Duodenal mucosa (tissue), 2 donors: Measurements from ENCODE around the gene MUC6.

Source experiments
- H3K27ac ChIP-seq: one replicate; pipeline ENCODE4 v1.7.0; 2013; ENCODE audit warnings: low read depth, low read length
- H3K27me3 ChIP-seq, 2 donors: one replicate each; pipeline ENCODE4 v1.7.0; 2013; ENCODE audit warnings: low read length in 2 of 2, control low read depth in 1 of 2; ENCODE audit not compliant: insufficient read depth in 2 of 2, control insufficient read depth in 1 of 2
- H3K36me3 ChIP-seq, 2 donors: one replicate each; pipeline ENCODE4 v1.7.0; 2013; ENCODE audit warnings: low read length in 2 of 2, control low read depth in 1 of 2; ENCODE audit not compliant: insufficient read depth in 2 of 2, control insufficient read depth in 1 of 2
- H3K4me1 ChIP-seq, 2 donors: one replicate each; pipeline ENCODE4 v1.7.0; 2013; ENCODE audit warnings: low read length in 2 of 2, control low read depth in 1 of 2; ENCODE audit not compliant: insufficient read depth in 2 of 2, control insufficient read depth in 1 of 2
- H3K4me3 ChIP-seq, 2 donors: one replicate each; pipeline ENCODE4 v1.7.0; 2013; ENCODE audit warnings: low read length in 2 of 2, low read depth in 1 of 2
- H3K9ac ChIP-seq, 2 donors: one replicate each; pipeline ENCODE4 v1.7.0; 2013; ENCODE audit warnings: low read length in 2 of 2, low read depth in 1 of 2
- H3K9me3 ChIP-seq, 2 donors: one replicate each; pipeline ENCODE4 v1.7.0; 2013; ENCODE audit warnings: low read length in 2 of 2, control low read depth in 1 of 2; ENCODE audit not compliant: control insufficient read depth in 1 of 2

The MUC6 gene

GRCh38 chr11:985848-986247 is 50.7 kb downstream of the MUC6 start:
- no peaks in the 10 kb centered on the region for H3K4me1 ChIP-seq
- H3K27ac ChIP-seq = no peak overlapping the region
- H3K9ac ChIP-seq = no peak overlapping the region
- H3K27me3 ChIP-seq = no peaks in the 10 kb centered on the region
- no peaks in the 10 kb centered on the region for H3K9me3 ChIP-seq
- H3K36me3 ChIP-seq = peaks cover 43 to 83% of the 10 kb centered on the region in 2 donors
- H3K4me3 ChIP-seq = no peak overlapping the region

GRCh38 chr11:985406-985805 is 51.1 kb downstream of the MUC6 start:
- no peak overlapping the region for H3K9ac ChIP-seq
- H3K4me3 ChIP-seq = no peak overlapping the region
- no peaks in the 10 kb centered on the region for H3K9me3 ChIP-seq
- H3K27me3 ChIP-seq = no peaks in the 10 kb centered on the region
- H3K4me1 ChIP-seq = no peaks in the 10 kb centered on the region
- no peak overlapping the region for H3K27ac ChIP-seq
- peaks cover 44 to 85% of the 10 kb centered on the region in 2 donors for H3K36me3 ChIP-seq

GRCh38 chr11:984546-984945 is 52.0 kb downstream of the MUC6 start:
- Histone ChIP-seq H3K27ac (no peak overlapping the region), H3K4me3 (no peak overlapping the region), H3K36me3 (peaks cover 36 to 76% of the 10 kb centered on the region in 2 donors), H3K27me3 (no peaks in the 10 kb centered on the region), H3K9ac (no peak overlapping the region), H3K9me3 (no peaks in the 10 kb centered on the region), H3K4me1 (no peaks in the 10 kb centered on the region)

- Histone ChIP-seq H3K4me1 (no peaks in the 10 kb centered on the region), H3K27me3 (no peaks in the 10 kb centered on the region), H3K27ac (no peak overlapping the region), H3K4me3 (no peak overlapping the region), H3K9ac (no peak overlapping the region), H3K36me3 (peaks cover 44 to 77% of the 10 kb centered on the region in 2 donors), H3K9me3 (no peaks in the 10 kb centered on the region)
Observed at GRCh38 chr11:981764-982163, 54.8 kb downstream of the MUC6 start.

GRCh38 chr11:980438-981357 is 55.8 kb downstream of the MUC6 start:
- Histone ChIP-seq H3K9me3 (no peaks in the 10 kb centered on the region), H3K36me3 (peaks cover 33 to 69% of the 10 kb centered on the region in 2 donors), H3K4me1 (no peaks in the 10 kb centered on the region), H3K27me3 (no peaks in the 10 kb centered on the region), H3K4me3 (no peak overlapping the region), H3K27ac (no peak overlapping the region), H3K9ac (no peak overlapping the region)

GRCh38 chr11:978781-979180 is 57.7 kb downstream of the MUC6 start:
- Histone ChIP-seq H3K27me3 (no peaks in the 10 kb centered on the region), H3K9me3 (no peaks in the 10 kb centered on the region), H3K4me1 (no peaks in the 10 kb centered on the region), H3K27ac (no peak overlapping the region), H3K36me3 (peaks cover 29 to 62% of the 10 kb centered on the region in 2 donors), H3K4me3 (no peak overlapping the region), H3K9ac (no peak overlapping the region)

- H3K4me1 ChIP-seq = no peaks in the 10 kb centered on the region
Observed at GRCh38 chr11:977830-978720, 58.4 kb downstream of the MUC6 start.

GRCh38 chr11:976431-977160 is 59.9 kb downstream of the MUC6 start:
- H3K9me3 ChIP-seq = no peaks in the 10 kb centered on the region
- no peak overlapping the region for H3K4me3 ChIP-seq
- H3K27me3 ChIP-seq = no peaks in the 10 kb centered on the region
- no peak overlapping the region for H3K27ac ChIP-seq
- no peak overlapping the region for H3K9ac ChIP-seq
- peaks cover 48 to 71% of the 10 kb centered on the region in 2 donors for H3K36me3 ChIP-seq
- no peaks in the 10 kb centered on the region for H3K4me1 ChIP-seq

More at GRCh38 chr11:977830-978720, 58.4 kb downstream of the MUC6 start:
- no peaks in the 10 kb centered on the region for H3K9me3 ChIP-seq
- no peak overlapping the region for H3K27ac ChIP-seq
- H3K9ac ChIP-seq = no peak overlapping the region
- no peak overlapping the region for H3K4me3 ChIP-seq
- H3K27me3 ChIP-seq = no peaks in the 10 kb centered on the region
- peaks cover 36 to 65% of the 10 kb centered on the region in 2 donors for H3K36me3 ChIP-seq

- H3K4me3 ChIP-seq = no peak overlapping the region
- H3K9ac ChIP-seq = no peak overlapping the region
- no peaks in the 10 kb centered on the region for H3K27me3 ChIP-seq
- H3K36me3 ChIP-seq = peaks cover 42 to 69% of the 10 kb centered on the region in 2 donors
- H3K27ac ChIP-seq = no peak overlapping the region
- H3K9me3 ChIP-seq = no peaks in the 10 kb centered on the region
- H3K4me1 ChIP-seq = no peaks in the 10 kb centered on the region
Observed at GRCh38 chr11:975827-976226, 60.7 kb downstream of the MUC6 start.
